AG08395 (cell line): ENCODE results near the gene VMP1.
"Not testable (repeated sequence)": the region's sequence is repeated elsewhere in the genome, so short reads cannot be mapped to it uniquely, and the experiment has no call there.

Experiments
- DNase-seq: peaks from one replicate; pipeline ENCODE4 v3.0.0; 2012; ENCODE audit warnings: mixed read lengths, low spot score

Gene VMP1

GRCh38 chr17:59863616-59864015, 156.2 kb downstream of the VMP1 start:
- DNase-seq: no peak

GRCh38 chr17:59869941-59870218, 162.4 kb downstream of the VMP1 start:
- no peak for DNase-seq

- no peak for DNase-seq
These were observed 163.0 kb downstream of the VMP1 start for GRCh38 chr17:59870482-59870881.

GRCh38 chr17:59872351-59872750, 164.9 kb downstream of the VMP1 start:
- DNase-seq: no peak

- DNase-seq: not testable (repeated sequence)
These were observed 166.0 kb downstream of the VMP1 start for GRCh38 chr17:59873414-59873813.

- no peak for DNase-seq
These were observed 166.9 kb downstream of the VMP1 start for GRCh38 chr17:59874376-59874775.

- no peak for DNase-seq
These were observed 168.7 kb downstream of the VMP1 start for GRCh38 chr17:59876107-59876506.

- DNase-seq: no peak
These were observed 170.5 kb downstream of the VMP1 start for GRCh38 chr17:59877965-59878364.

GRCh38 chr17:59878624-59879023, 171.2 kb downstream of the VMP1 start:
- DNase-seq: no peak

GRCh38 chr17:59884861-59885260, 177.4 kb downstream of the VMP1 start:
- no peak for DNase-seq

- DNase-seq: no peak
These were observed 180.8 kb downstream of the VMP1 start for GRCh38 chr17:59888145-59888750.

GRCh38 chr17:59890720-59891119, 183.3 kb downstream of the VMP1 start:
- peak; percentile 33 for DNase-seq
